ENCODE results near the gene PSMD14. TPM values are rescaled to one million over a fixed set of nuclear protein-coding genes. Genes with fewer than 3 reads are reported as not detected.
"Not testable (repeated sequence)": the region's sequence is repeated elsewhere in the genome, so short reads cannot be mapped to it uniquely, and the experiment has no call there.

PSMD14 gene
- total RNA-seq, 1 experiment from 2014 or later = 118 TPM

DNA sequence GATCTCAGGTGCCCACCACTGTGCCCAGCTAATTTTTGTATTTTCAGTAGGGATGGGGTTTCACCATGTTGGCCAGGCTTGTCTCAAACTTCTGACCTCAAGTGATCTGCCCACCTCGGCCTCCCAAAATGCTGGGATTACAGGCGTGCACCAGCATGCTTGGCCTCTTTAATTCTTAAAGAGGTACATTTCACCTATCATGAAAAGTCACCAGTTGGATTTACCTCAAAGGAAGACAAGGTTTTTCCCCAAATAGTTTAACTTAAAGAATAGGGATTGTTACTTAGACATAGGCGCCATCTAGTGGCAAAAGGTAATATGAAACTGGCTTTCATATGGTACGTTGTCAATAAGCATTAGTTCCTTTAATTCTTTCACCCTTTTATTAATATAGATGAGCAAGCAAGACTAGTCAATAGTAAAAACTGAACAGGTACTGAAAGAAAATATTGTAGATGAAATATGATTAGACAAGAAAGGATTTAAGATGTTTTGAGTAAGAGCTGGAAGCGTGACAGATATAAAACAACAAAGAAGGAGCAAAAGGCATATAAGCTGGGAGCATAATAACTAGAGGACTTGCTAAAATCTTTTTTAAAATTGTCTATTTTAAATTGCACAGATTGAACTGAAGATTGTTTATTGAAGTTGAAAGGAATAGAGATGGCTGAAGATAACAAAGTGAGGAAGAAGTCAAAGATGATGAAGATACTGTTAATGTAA is 35.0 kb upstream of the PSMD14 start:
- H3K4me2 ChIP-seq (ENCODE audit: low read length) = peak overlapping the region; percentile 13; the same call in 1 of the 2 replicates
- no peaks in the 10 kb centered on the region for H3K36me3 ChIP-seq (ENCODE audit: control insufficient read depth in 1 of 2, insufficient read depth in 2 of 2, low read length in 2 of 2)
- peak; percentile 82 for TF ChIP-seq RAD21 (IDR thresholded peaks at IDR 0.05; ENCODE audit: low read depth)
- TF ChIP-seq, protein P1, sequence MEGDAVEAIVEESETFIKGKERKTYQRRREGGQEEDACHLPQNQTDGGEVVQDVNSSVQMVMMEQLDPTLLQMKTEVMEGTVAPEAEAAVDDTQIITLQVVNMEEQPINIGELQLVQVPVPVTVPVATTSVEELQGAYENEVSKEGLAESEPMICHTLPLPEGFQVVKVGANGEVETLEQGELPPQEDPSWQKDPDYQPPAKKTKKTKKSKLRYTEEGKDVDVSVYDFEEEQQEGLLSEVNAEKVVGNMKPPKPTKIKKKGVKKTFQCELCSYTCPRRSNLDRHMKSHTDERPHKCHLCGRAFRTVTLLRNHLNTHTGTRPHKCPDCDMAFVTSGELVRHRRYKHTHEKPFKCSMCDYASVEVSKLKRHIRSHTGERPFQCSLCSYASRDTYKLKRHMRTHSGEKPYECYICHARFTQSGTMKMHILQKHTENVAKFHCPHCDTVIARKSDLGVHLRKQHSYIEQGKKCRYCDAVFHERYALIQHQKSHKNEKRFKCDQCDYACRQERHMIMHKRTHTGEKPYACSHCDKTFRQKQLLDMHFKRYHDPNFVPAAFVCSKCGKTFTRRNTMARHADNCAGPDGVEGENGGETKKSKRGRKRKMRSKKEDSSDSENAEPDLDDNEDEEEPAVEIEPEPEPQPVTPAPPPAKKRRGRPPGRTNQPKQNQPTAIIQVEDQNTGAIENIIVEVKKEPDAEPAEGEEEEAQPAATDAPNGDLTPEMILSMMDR (IDR thresholded peaks at IDR 0.05 in 2 of 3, conservative IDR thresholded peaks at IDR 0.05 in 1 of 3; ENCODE audit: borderline replicate concordance in 1 of 3, insufficient read depth in 1 of 3, low read depth in 2 of 3, low read length in 2 of 3) = peak; percentile 61 to 83 (median 69)
- TF ChIP-seq TCF7L2 (IDR thresholded peaks at IDR 0.05; ENCODE audit: borderline replicate concordance, extremely low read depth, insufficient read depth, insufficient read length) = no peak
- H3K9me3 ChIP-seq (ENCODE audit: control insufficient read depth in 1 of 2, insufficient read depth in 1 of 2, low read depth in 1 of 2, low read length in 2 of 2) = no peaks in the 10 kb centered on the region
- ChIA-PET CTCF (interaction anchor here (1.0 to 2.8 kb wide), 10 partner anchors 9 to 1183 kb away, joined by 3 to 20 read pairs (median 4); no protein-coding TSS in a partner anchor), POLR2A (no interaction called here), RAD21 (ENCODE audit: low non-redundant PET in 1 of 2, low total read pairs in 2 of 2, uncharacterized antibody in 2 of 2, unreplicated experiment in 2 of 2) (interaction anchor here (1.3 to 1.5 kb wide), 2 partner anchors 50 to 209 kb away, joined by 3 read pairs; no protein-coding TSS in a partner anchor)
- peak; percentile 69 for DNase-seq (ENCODE audit: low read depth, low spot score)
- intact Hi-C loops (cut with micrococcal nuclease) = loop anchor here (1.0 to 10.0 kb wide), 4 partner anchors 22 to 682 kb away; no protein-coding TSS in a partner anchor
- no peak overlapping the region for H3K9ac ChIP-seq (ENCODE audit: low read length)
- peak; percentile 91 for ATAC-seq
- H3K4me3 ChIP-seq (replicated peaks in 1 of 2; ENCODE audit: low read depth in 1 of 2, low read length in 2 of 2) = no peak overlapping the region
- H3K9me2 ChIP-seq (ENCODE audit: insufficient read depth) = no peaks in the 10 kb centered on the region
- H3K27me3 ChIP-seq (ENCODE audit: insufficient read depth, low read length) = no peaks in the 10 kb centered on the region
- H2AFZ ChIP-seq (ENCODE audit: low read depth, low read length, poor library complexity, severe bottlenecking) = peak overlapping the region; percentile 36
- no peak overlapping the region for H3K27ac ChIP-seq (ENCODE audit: low read depth, low read length)
- H3K4me1 ChIP-seq (ENCODE audit: control insufficient read depth in 1 of 2, insufficient read depth in 2 of 2, low read length in 2 of 2) = no peaks in the 10 kb centered on the region
- no peaks in the 10 kb centered on the region for H4K20me1 ChIP-seq (ENCODE audit: insufficient read depth)
- H3K79me2 ChIP-seq (ENCODE audit: insufficient read depth, low read length) = no peaks in the 10 kb centered on the region
- no TSS peak for BruUV-seq (replicated peaks)

DNA sequence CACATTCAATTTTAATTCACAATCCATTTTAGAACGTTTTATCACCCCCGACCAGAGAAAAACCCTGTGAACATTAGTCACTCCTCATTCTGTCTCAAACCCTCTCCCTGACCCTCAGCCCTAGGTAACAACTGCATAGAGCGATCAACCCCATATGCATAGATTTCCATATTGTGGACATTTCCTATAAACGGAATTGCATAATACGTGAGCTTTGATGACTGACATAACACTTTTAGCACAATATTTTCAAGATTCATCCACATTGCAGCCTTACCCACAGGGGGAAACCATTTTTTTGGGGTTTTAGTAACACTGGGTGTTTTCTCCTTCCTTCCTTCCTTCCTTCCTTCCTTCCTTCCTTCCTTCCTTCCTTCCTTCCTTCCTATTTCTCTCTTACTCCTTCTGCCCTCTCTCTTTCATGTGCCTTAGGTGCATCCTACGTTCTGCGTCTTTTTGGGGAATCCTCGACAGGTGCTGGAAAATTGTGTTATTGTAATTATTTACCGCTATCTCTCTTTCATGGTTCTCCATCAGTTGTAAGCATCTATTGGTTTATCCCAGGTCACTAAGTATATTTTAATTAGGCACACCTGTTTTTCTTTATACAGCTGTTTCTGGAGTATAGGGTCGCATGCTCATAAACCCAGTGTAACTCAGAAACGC is 29.5 kb upstream of the PSMD14 start:
- H4K20me1 ChIP-seq (ENCODE audit: insufficient read depth); RAD21 ChIA-PET (ENCODE audit: low non-redundant PET in 1 of 2, low total read pairs in 2 of 2, uncharacterized antibody in 2 of 2, unreplicated experiment in 2 of 2); H3K27ac ChIP-seq (ENCODE audit: low read depth, low read length); DNase-seq (ENCODE audit: low read depth, low spot score); H3K4me2 ChIP-seq (ENCODE audit: low read length); H3K4me1 ChIP-seq (ENCODE audit: control insufficient read depth in 1 of 2, insufficient read depth in 2 of 2, low read length in 2 of 2); H3K36me3 ChIP-seq (ENCODE audit: control insufficient read depth in 1 of 2, insufficient read depth in 2 of 2, low read length in 2 of 2); H3K9ac ChIP-seq (ENCODE audit: low read length); H3K79me2 ChIP-seq (ENCODE audit: insufficient read depth, low read length); H3K27me3 ChIP-seq (ENCODE audit: insufficient read depth, low read length); H2AFZ ChIP-seq (ENCODE audit: low read depth, low read length, poor library complexity, severe bottlenecking); H3K4me3 ChIP-seq (replicated peaks in 1 of 2; ENCODE audit: low read depth in 1 of 2, low read length in 2 of 2); H3K9me2 ChIP-seq (ENCODE audit: insufficient read depth); POLR2A ChIA-PET; H3K9me3 ChIP-seq (ENCODE audit: control insufficient read depth in 1 of 2, insufficient read depth in 1 of 2, low read depth in 1 of 2, low read length in 2 of 2); CTCF ChIA-PET: not testable (repeated sequence)
- BruUV-seq (replicated peaks) = TSS peak; percentile 89
- intact Hi-C loops (cut with micrococcal nuclease) = loop anchor here (10.0 kb wide), 1 partner anchor 676 kb away; no protein-coding TSS in a partner anchor
- ATAC-seq = peak; percentile 66

DNA sequence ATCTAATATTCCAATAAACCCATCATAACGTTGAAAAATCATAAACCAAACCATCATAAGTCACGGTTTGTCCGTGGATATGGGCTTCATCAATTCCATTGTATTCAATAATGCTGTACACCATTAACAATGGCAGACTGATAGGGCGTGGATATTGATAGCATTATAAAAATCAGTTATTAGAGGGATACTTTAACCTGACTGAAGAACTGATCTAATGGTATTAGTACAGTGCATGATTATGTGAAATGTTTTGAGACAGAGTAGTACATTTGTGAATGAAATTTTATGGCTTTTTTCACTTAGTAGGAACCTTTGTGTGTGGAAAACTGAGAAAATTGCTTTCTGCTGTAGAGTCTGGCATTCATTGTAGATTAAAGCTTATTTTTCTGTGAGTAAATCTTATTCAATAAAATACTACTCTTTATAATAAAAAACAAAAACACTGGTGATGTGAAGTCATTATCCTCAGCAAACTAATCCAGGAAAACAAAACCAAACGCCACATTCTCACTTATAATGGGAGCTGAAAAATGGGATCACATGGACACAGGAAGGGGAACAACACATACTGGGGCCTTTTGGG is 28.9 kb upstream of the PSMD14 start:
- H3K9ac ChIP-seq (ENCODE audit: low read length); H2AFZ ChIP-seq (ENCODE audit: low read depth, low read length, poor library complexity, severe bottlenecking); H3K79me2 ChIP-seq (ENCODE audit: insufficient read depth, low read length); H3K4me3 ChIP-seq (replicated peaks in 1 of 2; ENCODE audit: low read depth in 1 of 2, low read length in 2 of 2); H3K36me3 ChIP-seq (ENCODE audit: control insufficient read depth in 1 of 2, insufficient read depth in 2 of 2, low read length in 2 of 2); H3K4me1 ChIP-seq (ENCODE audit: control insufficient read depth in 1 of 2, insufficient read depth in 2 of 2, low read length in 2 of 2); RAD21 ChIA-PET (ENCODE audit: low non-redundant PET in 1 of 2, low total read pairs in 2 of 2, uncharacterized antibody in 2 of 2, unreplicated experiment in 2 of 2); H4K20me1 ChIP-seq (ENCODE audit: insufficient read depth); H3K9me3 ChIP-seq (ENCODE audit: control insufficient read depth in 1 of 2, insufficient read depth in 1 of 2, low read depth in 1 of 2, low read length in 2 of 2); H3K27ac ChIP-seq (ENCODE audit: low read depth, low read length); DNase-seq (ENCODE audit: low read depth, low spot score); H3K9me2 ChIP-seq (ENCODE audit: insufficient read depth); POLR2A ChIA-PET; CTCF ChIA-PET; BruUV-seq (replicated peaks); H3K27me3 ChIP-seq (ENCODE audit: insufficient read depth, low read length); H3K4me2 ChIP-seq (ENCODE audit: low read length): not testable (repeated sequence)
- ATAC-seq = peak; percentile 46
- intact Hi-C loops (cut with micrococcal nuclease) = loop anchor here (10.0 kb wide), 1 partner anchor 675 kb away; no protein-coding TSS in a partner anchor

Data from HCT116 (cell line).